Measurements from ENCODE around the gene TREML1.
A peak's percentile ranks its signal among the peaks of the same experiment; 100 is the strongest.
"Not testable (repeated sequence)": the region's sequence is repeated elsewhere in the genome, so short reads cannot be mapped to it uniquely, and the experiment has no call there.

The TREML1 gene, protein sequence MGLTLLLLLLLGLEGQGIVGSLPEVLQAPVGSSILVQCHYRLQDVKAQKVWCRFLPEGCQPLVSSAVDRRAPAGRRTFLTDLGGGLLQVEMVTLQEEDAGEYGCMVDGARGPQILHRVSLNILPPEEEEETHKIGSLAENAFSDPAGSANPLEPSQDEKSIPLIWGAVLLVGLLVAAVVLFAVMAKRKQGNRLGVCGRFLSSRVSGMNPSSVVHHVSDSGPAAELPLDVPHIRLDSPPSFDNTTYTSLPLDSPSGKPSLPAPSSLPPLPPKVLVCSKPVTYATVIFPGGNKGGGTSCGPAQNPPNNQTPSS

GRCh38 chr6:41153992-41154625 lies at the start of gene TREML1:
TREML1 (minus strand) TSS chr6:41154347; CDS start chr6:41154288, 59 bp downstream.
- no peak for DNase-seq

GRCh38 chr6:41201764-41202173 lies 47.6 kb upstream of the TREML1 start:
- DNase-seq: no peak

- DNase-seq: no peak
Measured at GRCh38 chr6:41200901-41201763, 47.0 kb upstream of the TREML1 start, which contains the start of gene TREML2. TREML2 (minus strand) TSS chr6:41201149; CDS start chr6:41201008, 141 bp downstream.

DNA sequence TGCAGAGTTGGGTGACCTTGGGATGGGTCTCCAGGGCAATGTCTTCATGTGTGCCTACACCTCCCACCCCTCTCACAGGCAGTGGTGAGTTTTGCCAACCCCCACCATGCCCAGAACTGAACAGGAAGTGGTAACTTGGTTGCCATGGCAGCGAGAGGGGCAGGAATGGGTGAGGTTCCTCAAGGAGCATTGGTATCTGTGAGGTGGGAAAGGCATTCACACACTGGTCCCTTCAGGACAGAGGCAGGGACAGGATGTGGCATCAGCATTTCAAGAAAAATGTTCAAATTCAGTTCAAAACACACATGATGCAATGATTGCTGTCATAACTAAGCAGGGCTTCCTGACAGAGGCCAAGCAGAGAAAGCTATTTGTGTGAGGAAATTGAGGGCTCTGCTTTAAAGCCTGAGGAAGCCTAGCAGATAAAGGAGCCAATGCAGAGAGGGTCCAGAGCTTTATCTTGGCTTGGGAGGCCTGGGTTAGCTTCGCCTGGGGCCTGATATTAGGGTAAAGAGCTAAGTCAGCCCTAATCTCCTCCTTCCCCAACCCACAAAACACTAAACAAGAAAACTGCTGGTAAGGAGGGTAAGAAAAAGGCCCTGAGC lies 46.3 kb upstream of the TREML1 start:
- no peak for DNase-seq

GRCh38 chr6:41199552-41200246 lies 45.6 kb upstream of the TREML1 start:
- DNase-seq: no peak

DNA sequence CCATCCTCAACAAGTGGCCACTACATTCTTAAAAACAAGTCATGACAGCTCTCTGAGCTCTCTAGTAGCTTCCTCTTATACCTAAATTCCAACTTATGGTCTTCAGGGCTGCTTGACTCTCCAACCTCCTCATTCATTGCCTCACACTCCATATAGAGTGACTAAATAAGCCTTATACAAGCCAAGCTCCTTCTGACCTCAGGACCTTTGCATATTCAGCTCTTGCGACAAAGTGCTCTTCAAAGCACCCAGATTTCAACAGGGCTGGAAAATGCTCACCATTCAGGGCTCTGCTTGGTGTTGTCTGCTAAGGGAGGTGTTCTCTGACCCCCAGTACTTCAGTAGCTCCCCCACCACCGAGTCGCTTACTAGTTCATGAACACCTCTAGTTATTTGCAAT lies 43.1 kb upstream of the TREML1 start:
- DNase-seq: no peak

DNA sequence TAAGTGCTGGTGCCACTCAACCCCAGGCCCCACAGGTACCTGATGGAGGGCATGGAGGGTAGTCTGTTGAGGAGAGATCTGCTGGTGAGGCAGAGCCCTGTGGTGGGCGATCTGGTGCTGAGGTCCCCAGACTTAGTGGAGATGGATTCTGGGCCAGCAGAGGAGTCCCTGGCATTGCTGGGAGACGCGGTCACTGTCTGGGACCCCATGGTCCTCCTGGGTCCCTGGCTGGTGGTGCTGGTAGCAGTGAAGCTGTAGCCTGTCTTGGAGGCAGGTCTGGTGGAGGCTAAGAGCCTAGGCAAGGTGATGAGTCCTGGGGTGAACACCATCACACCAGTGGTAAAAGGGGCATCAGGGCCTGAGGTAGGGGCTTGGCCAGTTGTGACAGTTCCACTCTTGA lies 40.2 kb upstream of the TREML1 start:
- no peak for DNase-seq

GRCh38 chr6:41193884-41194283 lies 39.7 kb upstream of the TREML1 start:
- DNase-seq: no peak

GRCh38 chr6:41193171-41193734 lies 39.1 kb upstream of the TREML1 start:
- DNase-seq: no peak

- DNase-seq: peak; percentile 23
Measured at GRCh38 chr6:41191569-41191968, 37.4 kb upstream of the TREML1 start.

DNA sequence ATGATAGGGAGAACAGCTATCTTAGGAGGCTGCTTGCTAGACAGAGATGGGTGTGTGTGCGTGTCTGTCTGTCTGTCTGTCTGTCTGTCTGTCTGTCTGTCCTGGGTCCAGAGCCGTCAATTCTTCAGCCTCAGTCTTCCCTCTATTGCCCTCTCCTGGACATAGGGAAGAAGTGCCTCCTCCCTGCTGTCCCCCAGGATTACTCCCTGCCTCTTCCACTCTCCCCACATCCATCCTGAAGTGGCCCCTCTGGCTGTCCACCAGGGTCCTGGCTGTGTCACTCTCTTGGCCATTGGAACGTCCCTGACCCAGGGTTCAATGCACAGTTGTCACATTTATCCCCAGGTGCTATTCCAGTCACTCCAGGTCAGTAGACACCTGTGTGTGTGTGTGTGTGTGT lies 36.6 kb upstream of the TREML1 start:
- no peak for DNase-seq

DNA sequence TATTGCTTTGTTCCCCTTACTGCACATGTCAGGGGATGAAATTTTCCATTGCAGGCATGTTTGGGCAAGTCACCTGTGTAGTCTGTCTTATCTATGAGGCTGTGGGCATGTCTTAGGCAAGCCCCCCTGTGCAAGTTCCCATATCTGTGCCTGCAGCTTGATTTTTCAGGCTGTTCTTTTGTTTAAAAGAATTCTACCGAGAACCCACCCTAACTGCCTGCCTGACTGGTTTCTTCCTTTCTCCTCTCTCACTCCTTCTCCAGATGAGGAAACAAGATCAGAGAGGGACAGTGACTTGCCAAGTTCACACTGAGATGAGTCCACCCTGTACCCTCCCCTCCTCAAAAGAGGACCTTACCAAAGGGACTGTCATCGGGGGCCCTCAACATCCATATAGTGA lies 35.8 kb upstream of the TREML1 start:
- no peak for DNase-seq

- not testable (repeated sequence) for DNase-seq
Measured at GRCh38 chr6:41189046-41189445, 34.9 kb upstream of the TREML1 start.

- no peak for DNase-seq
Measured at GRCh38 chr6:41187924-41188886, 34.1 kb upstream of the TREML1 start.

GRCh38 chr6:41186031-41186562 lies 31.9 kb upstream of the TREML1 start:
- no peak for DNase-seq

DNA sequence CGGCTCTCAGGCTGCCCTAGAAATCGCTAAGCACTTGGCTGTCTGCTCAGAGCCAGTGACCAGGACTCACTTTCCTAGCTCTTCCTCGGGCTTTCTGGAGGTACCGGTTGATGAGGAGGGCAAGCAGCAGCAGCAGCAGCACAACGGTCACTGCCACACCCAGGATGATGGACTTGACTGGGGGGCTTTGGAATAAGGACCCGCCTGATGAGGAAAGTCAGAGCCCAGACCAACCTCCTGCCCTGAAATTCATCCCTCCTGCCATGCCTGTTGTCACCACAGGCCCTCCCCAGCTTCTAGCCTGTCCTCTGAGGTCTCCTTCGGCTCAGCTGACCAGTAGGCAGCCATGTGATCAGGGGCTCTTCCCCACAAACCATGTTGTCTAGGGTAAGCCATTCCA lies 30.6 kb upstream of the TREML1 start:
- no peak for DNase-seq

GRCh38 chr6:41182069-41183034 lies 28.2 kb upstream of the TREML1 start:
- DNase-seq: no peak

DNA sequence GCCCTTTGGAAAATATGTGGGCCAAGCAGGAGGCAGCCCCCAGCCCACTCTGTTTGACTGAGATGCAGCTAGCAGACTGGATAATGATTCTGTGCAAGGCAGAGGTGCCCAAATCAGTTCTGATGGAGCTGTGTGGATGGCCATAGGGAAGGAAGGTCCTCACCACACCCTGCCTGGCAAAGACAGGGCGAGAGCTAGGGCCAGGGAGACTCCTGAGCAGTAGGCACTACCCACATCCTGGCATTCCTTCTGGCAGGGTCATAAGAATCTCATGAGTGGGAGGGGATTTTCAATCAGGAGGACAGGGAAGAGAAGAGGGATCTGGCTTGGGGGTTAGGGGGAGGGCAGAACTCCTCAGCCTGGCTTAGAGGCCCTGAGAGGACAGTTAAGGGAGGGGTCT lies 27.4 kb upstream of the TREML1 start:
- DNase-seq: no peak

- DNase-seq: no peak
Measured at GRCh38 chr6:41179163-41179562, 25.0 kb upstream of the TREML1 start.
